Liver (tissue), 9 donors: ENCODE results near the gene ENGASE. TPM values are rescaled to one million over a fixed set of nuclear protein-coding genes. Genes with fewer than 3 reads are reported as not detected.

ENCODE experiments used
- DNase-seq: peaks from one replicate; pipeline ENCODE4 v3.0.0-alpha.2; 2017; ENCODE audit warnings: low spot score
- H3K27ac ChIP-seq, 2 donors: one replicate each; pipeline ENCODE4 v1.7.0; 2013; ENCODE audit warnings: inconsistent platforms in 2 of 2, low read length in 2 of 2, control low read depth in 1 of 2, low read depth in 1 of 2, mild to moderate bottlenecking in 1 of 2
- H3K27me3 ChIP-seq, 4 donors: one replicate each; pipeline versions ENCODE4 v1.6.1 to v1.7.0; 2013; ENCODE audit warnings: low read length in 3 of 4, inconsistent platforms in 1 of 4, mild to moderate bottlenecking in 1 of 4, moderate library complexity in 1 of 4; ENCODE audit not compliant: control insufficient read depth in 4 of 4, insufficient read depth in 4 of 4
- H3K36me3 ChIP-seq, 4 donors: one replicate each; pipeline versions ENCODE4 v1.6.1 to v1.7.0; 2013; ENCODE audit warnings: low read length in 3 of 4, mild to moderate bottlenecking in 3 of 4, low read depth in 1 of 4, moderate library complexity in 1 of 4; ENCODE audit not compliant: control insufficient read depth in 4 of 4, insufficient read depth in 3 of 4
- H3K4me1 ChIP-seq, 4 donors: one replicate each; pipeline versions ENCODE4 v1.6.1 to v1.7.0; 2013; ENCODE audit warnings: low read length in 3 of 4, mild to moderate bottlenecking in 3 of 4, moderate library complexity in 1 of 4; ENCODE audit not compliant: control insufficient read depth in 4 of 4, insufficient read depth in 4 of 4
- H3K4me3 ChIP-seq, 3 donors: one replicate each; pipeline versions ENCODE4 v1.6.1 to v1.7.0; 2013; ENCODE audit warnings: low read length in 3 of 3, control low read depth in 1 of 3, low read depth in 1 of 3, mild to moderate bottlenecking in 1 of 3
- H3K9ac ChIP-seq, 2 donors: one replicate each; pipeline ENCODE4 v1.7.0; 2013; ENCODE audit warnings: low read length in 2 of 2, mild to moderate bottlenecking in 2 of 2, moderate library complexity in 2 of 2, control low read depth in 1 of 2, low read depth in 1 of 2
- H3K9me3 ChIP-seq, 4 donors: one replicate each; pipeline versions ENCODE4 v1.6.1 to v1.7.0; 2013; ENCODE audit warnings: low read length in 3 of 4; ENCODE audit not compliant: control insufficient read depth in 4 of 4
- CTCF ChIP-seq: fragments of 150-350 bp; IDR thresholded peaks from 2 replicates; pipeline ENCODE4 v1.5.1; 2017; ENCODE audit warnings: improper control_type of control experiment, low read depth, low read length; ENCODE audit not compliant: missing input control
- EGR1 ChIP-seq, 2 donors: IDR thresholded peaks; 2 replicates each; pipeline ENCODE4 v1.6.1; 2016 to 2018; ENCODE audit warnings: antibody characterized with exemption in 2 of 2, low read depth in 2 of 2
- FOXA1 ChIP-seq: IDR thresholded peaks from 2 replicates; pipeline ENCODE4 v1.6.1; 2016; ENCODE audit warnings: antibody characterized with exemption
- FOXA2 ChIP-seq: IDR thresholded peaks from 2 replicates; pipeline ENCODE4 v1.6.1; 2016; ENCODE audit warnings: antibody characterized with exemption
- GABPA ChIP-seq, 2 donors: IDR thresholded peaks in 1 of 2; conservative IDR thresholded peaks in 1 of 2; 2 replicates each; pipeline ENCODE4 v1.6.1; 2016; ENCODE audit warnings: antibody characterized with exemption in 2 of 2, mild to moderate bottlenecking in 1 of 2, moderate library complexity in 1 of 2
- HNF4A ChIP-seq, 2 donors: conservative IDR thresholded peaks; 2 replicates each; pipeline ENCODE4 v1.6.1; 2016; ENCODE audit warnings: antibody characterized with exemption in 2 of 2, mild to moderate bottlenecking in 2 of 2
- HNF4G ChIP-seq: IDR thresholded peaks from 2 replicates; pipeline ENCODE4 v1.6.1; 2016; ENCODE audit warnings: antibody characterized with exemption
- JUND ChIP-seq, 2 donors: IDR thresholded peaks; 2 replicates each; pipeline ENCODE4 v1.6.1; 2016; ENCODE audit warnings: antibody characterized with exemption in 2 of 2
- NR2F2 ChIP-seq: IDR thresholded peaks from 2 replicates; pipeline ENCODE4 v1.6.1; 2016; ENCODE audit warnings: antibody characterized with exemption
- RAD21 ChIP-seq, 2 donors: IDR thresholded peaks; 2 replicates each; pipeline ENCODE4 v1.6.1; 2016; ENCODE audit warnings: antibody characterized with exemption in 2 of 2, mild to moderate bottlenecking in 2 of 2
- RXRA ChIP-seq, 2 donors: IDR thresholded peaks; 2 replicates each; pipeline ENCODE4 v1.6.1; 2017 to 2018; ENCODE audit warnings: antibody characterized with exemption in 2 of 2, mild to moderate bottlenecking in 1 of 2
- SP1 ChIP-seq: IDR thresholded peaks from 2 replicates; pipeline ENCODE4 v1.6.1; 2018; ENCODE audit warnings: antibody characterized with exemption, mild to moderate bottlenecking
- TAF1 ChIP-seq: conservative IDR thresholded peaks from 2 replicates; pipeline ENCODE4 v1.6.1; 2016; ENCODE audit warnings: antibody characterized with exemption, mild to moderate bottlenecking
- WGBS: extraction: QIAGEN DNeasy Blood & Tissue Kit; methylation state at CpG from one replicate; pipeline ENCODE4 v1.1.7; 2013; 5-methylcytosine and 5-hydroxymethylcytosine counted together
- polyA plus RNA-seq, 2 donors: library from polyadenylated mRNA; stranded (reverse) in 1 of 2; unstranded in 1 of 2; fragments of 200-250 nt in 1 of 2; fragments of >200 nt in 1 of 2; fragmentation: Nextera tagmentation in 1 of 2; extraction: Ambion mirVana in 1 of 2; gene quantifications; one replicate each; pipeline versions ENCODE4 v1.2.1 to v1.2.3, GENCODE V29; 2013 to 2015
- total RNA-seq, 2 donors: library from RNA; depleted of rRNA; stranded (reverse); fragments of >200 nt; gene quantifications; one replicate each; pipeline ENCODE4 v1.2.3, GENCODE V29; 2014
- TF ChIP-seq, protein P1 (sequence below): IDR thresholded peaks from 2 replicates; pipeline ENCODE4 v1.6.1; 2016; ENCODE audit warnings: antibody characterized with exemption, mild to moderate bottlenecking
- TF ChIP-seq, protein P2 (sequence below): IDR thresholded peaks from 2 replicates; pipeline ENCODE4 v1.6.1; 2016; ENCODE audit warnings: antibody characterized with exemption
- TF ChIP-seq, protein P3 (sequence below): IDR thresholded peaks from 2 replicates; pipeline ENCODE4 v1.6.1; 2016; ENCODE audit warnings: antibody characterized with exemption
- TF ChIP-seq, protein P4 (sequence below): IDR thresholded peaks from 2 replicates; pipeline ENCODE4 v1.6.1; 2016; ENCODE audit warnings: antibody characterized with exemption
- donor health status: healthy.
- donor health status: healthy.
- donor health status: healthy.
- donor health status: healthy.
- donor health status: healthy.

ENGASE gene
- total and polyA plus RNA-seq, 4 donors: 5.2 to 33.6 (median 7.8) TPM

DNA sequence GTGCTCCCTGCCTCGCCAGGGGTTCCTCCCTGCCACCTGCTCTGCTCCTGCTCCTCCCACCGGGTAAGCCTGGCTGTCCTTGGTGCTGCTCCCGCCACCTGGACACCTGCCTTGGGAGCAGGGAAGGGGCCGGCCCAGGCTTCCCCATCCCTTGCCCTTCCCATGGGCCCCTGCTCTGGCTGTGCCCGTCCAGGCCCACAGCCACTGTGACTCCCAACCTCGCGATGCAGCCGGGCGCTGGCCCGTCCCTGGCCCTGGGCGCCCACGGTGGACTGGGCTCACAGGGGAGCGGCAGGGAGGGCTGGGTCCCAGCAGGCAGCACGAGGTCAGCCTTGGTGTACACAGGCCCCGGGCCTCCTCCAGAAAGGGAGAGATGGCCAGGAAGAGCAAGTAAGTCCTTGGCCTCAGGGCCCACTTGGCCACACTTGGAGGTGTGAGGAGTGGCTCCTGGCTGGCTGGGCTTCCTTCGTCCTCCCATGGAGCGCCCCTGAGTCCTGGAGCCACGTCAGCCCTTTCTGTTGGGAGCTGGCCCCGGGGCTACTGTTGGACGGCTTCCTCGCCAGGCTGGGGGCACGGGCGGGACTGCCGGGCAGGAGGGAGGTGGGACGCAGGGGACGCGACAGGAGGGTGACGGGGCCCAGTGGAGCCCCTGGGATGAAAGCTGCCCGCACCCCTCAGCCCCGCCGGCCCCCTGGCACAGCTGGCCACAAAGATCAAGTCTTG lies 15.3 kb downstream of the ENGASE start:
- DNase-seq: no peak
- no peak for TF ChIP-seq GABPA (IDR thresholded peaks at IDR 0.05 in 1 of 2, conservative IDR thresholded peaks at IDR 0.05 in 1 of 2)
- TF ChIP-seq CTCF: no peak
- TF ChIP-seq, protein P1, sequence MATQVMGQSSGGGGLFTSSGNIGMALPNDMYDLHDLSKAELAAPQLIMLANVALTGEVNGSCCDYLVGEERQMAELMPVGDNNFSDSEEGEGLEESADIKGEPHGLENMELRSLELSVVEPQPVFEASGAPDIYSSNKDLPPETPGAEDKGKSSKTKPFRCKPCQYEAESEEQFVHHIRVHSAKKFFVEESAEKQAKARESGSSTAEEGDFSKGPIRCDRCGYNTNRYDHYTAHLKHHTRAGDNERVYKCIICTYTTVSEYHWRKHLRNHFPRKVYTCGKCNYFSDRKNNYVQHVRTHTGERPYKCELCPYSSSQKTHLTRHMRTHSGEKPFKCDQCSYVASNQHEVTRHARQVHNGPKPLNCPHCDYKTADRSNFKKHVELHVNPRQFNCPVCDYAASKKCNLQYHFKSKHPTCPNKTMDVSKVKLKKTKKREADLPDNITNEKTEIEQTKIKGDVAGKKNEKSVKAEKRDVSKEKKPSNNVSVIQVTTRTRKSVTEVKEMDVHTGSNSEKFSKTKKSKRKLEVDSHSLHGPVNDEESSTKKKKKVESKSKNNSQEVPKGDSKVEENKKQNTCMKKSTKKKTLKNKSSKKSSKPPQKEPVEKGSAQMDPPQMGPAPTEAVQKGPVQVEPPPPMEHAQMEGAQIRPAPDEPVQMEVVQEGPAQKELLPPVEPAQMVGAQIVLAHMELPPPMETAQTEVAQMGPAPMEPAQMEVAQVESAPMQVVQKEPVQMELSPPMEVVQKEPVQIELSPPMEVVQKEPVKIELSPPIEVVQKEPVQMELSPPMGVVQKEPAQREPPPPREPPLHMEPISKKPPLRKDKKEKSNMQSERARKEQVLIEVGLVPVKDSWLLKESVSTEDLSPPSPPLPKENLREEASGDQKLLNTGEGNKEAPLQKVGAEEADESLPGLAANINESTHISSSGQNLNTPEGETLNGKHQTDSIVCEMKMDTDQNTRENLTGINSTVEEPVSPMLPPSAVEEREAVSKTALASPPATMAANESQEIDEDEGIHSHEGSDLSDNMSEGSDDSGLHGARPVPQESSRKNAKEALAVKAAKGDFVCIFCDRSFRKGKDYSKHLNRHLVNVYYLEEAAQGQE: no peak
- TF ChIP-seq, protein P2, sequence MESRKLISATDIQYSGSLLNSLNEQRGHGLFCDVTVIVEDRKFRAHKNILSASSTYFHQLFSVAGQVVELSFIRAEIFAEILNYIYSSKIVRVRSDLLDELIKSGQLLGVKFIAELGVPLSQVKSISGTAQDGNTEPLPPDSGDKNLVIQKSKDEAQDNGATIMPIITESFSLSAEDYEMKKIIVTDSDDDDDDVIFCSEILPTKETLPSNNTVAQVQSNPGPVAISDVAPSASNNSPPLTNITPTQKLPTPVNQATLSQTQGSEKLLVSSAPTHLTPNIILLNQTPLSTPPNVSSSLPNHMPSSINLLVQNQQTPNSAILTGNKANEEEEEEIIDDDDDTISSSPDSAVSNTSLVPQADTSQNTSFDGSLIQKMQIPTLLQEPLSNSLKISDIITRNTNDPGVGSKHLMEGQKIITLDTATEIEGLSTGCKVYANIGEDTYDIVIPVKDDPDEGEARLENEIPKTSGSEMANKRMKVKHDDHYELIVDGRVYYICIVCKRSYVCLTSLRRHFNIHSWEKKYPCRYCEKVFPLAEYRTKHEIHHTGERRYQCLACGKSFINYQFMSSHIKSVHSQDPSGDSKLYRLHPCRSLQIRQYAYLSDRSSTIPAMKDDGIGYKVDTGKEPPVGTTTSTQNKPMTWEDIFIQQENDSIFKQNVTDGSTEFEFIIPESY: no peak
- TF ChIP-seq FOXA1: no peak
- TF ChIP-seq, protein P3, sequence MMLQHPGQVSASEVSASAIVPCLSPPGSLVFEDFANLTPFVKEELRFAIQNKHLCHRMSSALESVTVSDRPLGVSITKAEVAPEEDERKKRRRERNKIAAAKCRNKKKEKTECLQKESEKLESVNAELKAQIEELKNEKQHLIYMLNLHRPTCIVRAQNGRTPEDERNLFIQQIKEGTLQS: no peak
- TF ChIP-seq EGR1 (IDR thresholded peaks at IDR 0.05; ENCODE audit: low read depth in 2 of 2): no peak
- TF ChIP-seq HNF4G: no peak
- no peak for TF ChIP-seq JUND (IDR thresholded peaks at IDR 0.05)
- TF ChIP-seq TAF1: no peak
- TF ChIP-seq, protein P4, sequence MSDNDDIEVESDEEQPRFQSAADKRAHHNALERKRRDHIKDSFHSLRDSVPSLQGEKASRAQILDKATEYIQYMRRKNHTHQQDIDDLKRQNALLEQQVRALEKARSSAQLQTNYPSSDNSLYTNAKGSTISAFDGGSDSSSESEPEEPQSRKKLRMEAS: no peak
- TF ChIP-seq HNF4A (conservative IDR thresholded peaks at IDR 0.05): no peak
- no peak for TF ChIP-seq RXRA (IDR thresholded peaks at IDR 0.05)
- TF ChIP-seq RAD21 (IDR thresholded peaks at IDR 0.05): no peak
- no peak for TF ChIP-seq SP1
- no peak for TF ChIP-seq FOXA2
- TF ChIP-seq NR2F2: no peak

More for the DNA sequence above, 15.3 kb downstream of the ENGASE start:
- H3K4me3 ChIP-seq: no peak overlapping the region
- WGBS: 75% methylated on average over 31 of the region's 31 CpGs
- peaks cover 0 to 18% (median 4%) of the 10 kb centered on the region in 4 donors for H3K36me3 ChIP-seq
- no peak overlapping the region for H3K9ac ChIP-seq
- no peak overlapping the region for H3K27ac ChIP-seq
- H3K9me3 ChIP-seq: no peaks in the 10 kb centered on the region
- H3K27me3 ChIP-seq: no peaks in the 10 kb centered on the region
- peaks cover 0 to 3% (median 0%) of the 10 kb centered on the region in 4 donors for H3K4me1 ChIP-seq
